Activated CD4-positive, alpha-beta memory T cell treated with anti-CD3 and anti-CD28 coated beads, Interleukin-2, amount 10 ng/mL, durations not matched to agents 7 days and 5 days (primary cell): ENCODE measurements around the gene TBX6. TPM values are rescaled to one million over a fixed set of nuclear protein-coding genes. Genes with fewer than 3 reads are reported as not detected.
"Not testable (repeated sequence)": the region's sequence is repeated elsewhere in the genome, so short reads cannot be mapped to it uniquely, and the experiment has no call there.

Experiments
- CTCF ChIA-PET: fragments of 350-600 bp; sonication (Branson Sonifier 250); formaldehyde crosslinking; loops from one replicate; lab custom pipeline; 2021; ENCODE audit warnings: antibody characterized with exemption, inconsistent platforms; lab: Charles Lee
- POLR2A ChIA-PET: fragments of 350-600 bp; sonication (Branson Sonifier 250); formaldehyde crosslinking; loops from one replicate; lab custom pipeline; 2021; ENCODE audit warnings: antibody characterized with exemption; lab: Charles Lee
- DNase-seq: peaks from one replicate; pipeline ENCODE4 v3.0.0-alpha.2; 2020
- H3K27ac Mint-ChIP-seq: one replicate; pipeline ENCODE4 v1.8.0; 2021; ENCODE audit warnings: mild to moderate bottlenecking, mixed read lengths
- H3K27me3 Mint-ChIP-seq: one replicate; pipeline ENCODE4 v1.8.0; 2021; ENCODE audit warnings: mixed read lengths
- H3K36me3 Mint-ChIP-seq: one replicate; pipeline ENCODE4 v1.8.0; 2021; ENCODE audit warnings: low read depth, mixed read lengths
- H3K4me1 Mint-ChIP-seq: one replicate; pipeline ENCODE4 v1.8.0; 2021; ENCODE audit warnings: mixed read lengths
- H3K4me3 Mint-ChIP-seq: one replicate; pipeline ENCODE4 v1.8.0; 2021; ENCODE audit warnings: mild to moderate bottlenecking, mixed read lengths
- H3K9me3 Mint-ChIP-seq: one replicate; pipeline ENCODE4 v1.8.0; 2021; ENCODE audit warnings: mixed read lengths
- total RNA-seq, 2 experiments: library from RNA; stranded (reverse); gene quantifications; one replicate each; pipeline ENCODE4 v1.2.3, GENCODE V29; 2021

Gene TBX6, protein sequence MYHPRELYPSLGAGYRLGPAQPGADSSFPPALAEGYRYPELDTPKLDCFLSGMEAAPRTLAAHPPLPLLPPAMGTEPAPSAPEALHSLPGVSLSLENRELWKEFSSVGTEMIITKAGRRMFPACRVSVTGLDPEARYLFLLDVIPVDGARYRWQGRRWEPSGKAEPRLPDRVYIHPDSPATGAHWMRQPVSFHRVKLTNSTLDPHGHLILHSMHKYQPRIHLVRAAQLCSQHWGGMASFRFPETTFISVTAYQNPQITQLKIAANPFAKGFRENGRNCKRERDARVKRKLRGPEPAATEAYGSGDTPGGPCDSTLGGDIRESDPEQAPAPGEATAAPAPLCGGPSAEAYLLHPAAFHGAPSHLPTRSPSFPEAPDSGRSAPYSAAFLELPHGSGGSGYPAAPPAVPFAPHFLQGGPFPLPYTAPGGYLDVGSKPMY
- 1 to 10 TPM; 1.9 to 2.5 TPM for total RNA-seq

GRCh38 chr16:30091474-30092372, at the start of gene TBX6:
Gene TBX6, minus strand, starts transcription at chr16:30091924. Its CDS starts 731 bp downstream, at chr16:30091193.
- ChIA-PET CTCF (interaction anchor here (0.5 to 4.8 kb wide), 40 partner anchors 9 to 1882 kb away, joined by 3 to 58 read pairs (median 4); partner anchors contain the start of genes ALDOA, CORO1A, DCTPP1 and PPP4C), POLR2A (interaction anchor here (0.7 to 6.6 kb wide), 21 partner anchors 9 to 335 kb away, joined by 3 to 107 read pairs (median 4); partner anchors contain the start of genes ALDOA, CORO1A, KCTD13 and PPP4C)
- peak; percentile 95 for DNase-seq
- peak within 1 kb of the TSS; percentile 88 for H3K4me3 Mint-ChIP-seq
- H3K27me3 Mint-ChIP-seq, result no peaks in the 10 kb centered on the region
- H3K9me3 Mint-ChIP-seq, result peaks cover under 1% of the 10 kb centered on the region
- peaks cover 63% of the 10 kb centered on the region for H3K4me1 Mint-ChIP-seq
- peaks cover 42% of the 10 kb centered on the region for H3K36me3 Mint-ChIP-seq
- peak within 1 kb of the TSS; percentile 96 for H3K27ac Mint-ChIP-seq

DNA sequence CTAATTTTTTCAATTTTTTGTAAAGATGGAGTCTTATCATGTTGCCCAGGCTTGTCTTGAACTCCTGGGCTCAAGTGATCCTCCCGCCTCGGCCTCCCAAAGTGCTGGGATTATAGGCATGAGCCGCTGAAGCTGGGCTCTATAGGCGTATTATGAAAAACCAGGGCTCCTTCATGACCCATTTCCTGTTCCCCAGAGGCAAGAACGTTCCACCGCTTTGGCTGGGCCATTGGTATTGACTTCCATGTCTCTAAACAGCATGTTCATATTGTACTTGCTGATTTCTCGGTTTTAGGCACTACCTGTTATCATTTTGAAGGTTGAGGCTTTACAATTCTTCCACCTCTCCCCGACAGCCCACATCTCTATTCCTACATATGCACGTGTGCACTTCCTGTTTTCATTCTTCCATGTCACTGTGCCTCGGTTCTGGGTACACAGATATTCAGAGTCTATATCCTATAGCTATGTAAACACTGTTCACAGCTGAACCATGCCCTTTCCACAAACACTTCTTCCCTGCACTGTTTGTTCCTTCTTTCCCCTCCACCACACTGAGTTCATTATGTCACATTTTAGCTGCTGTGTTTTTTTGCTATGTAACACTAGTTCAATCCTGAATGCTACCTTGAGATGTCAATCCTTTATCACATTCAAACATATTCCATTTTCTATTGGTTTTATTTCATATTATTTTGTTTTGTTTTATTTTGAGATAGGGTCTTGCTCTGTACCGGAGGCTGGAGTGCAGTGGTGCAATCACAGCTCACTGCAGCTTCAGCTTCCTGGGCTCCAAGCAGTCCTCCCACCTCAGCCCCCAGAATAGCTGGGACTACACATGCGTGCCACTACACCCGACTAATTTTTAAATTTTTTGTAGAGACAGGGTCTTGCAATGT, 48.1 kb upstream of the TBX6 start:
- DNase-seq, result no peak
- peaks cover 18% of the 10 kb centered on the region for H3K4me1 Mint-ChIP-seq
- H3K27me3 Mint-ChIP-seq, result no peaks in the 10 kb centered on the region
- ChIA-PET POLR2A (interaction anchor here (0.6 to 1.8 kb wide), 6 partner anchors 9 to 48 kb away, joined by 3 to 13 read pairs (median 4); partner anchors contain the start of genes CORO1A, TBX6 and YPEL3), CTCF (interaction anchor here (0.8 to 1.9 kb wide), 5 partner anchors 27 to 270 kb away, joined by 3 to 5 read pairs (median 3); partner anchors contain the start of gene GDPD3)
- no peaks in the 10 kb centered on the region for H3K9me3 Mint-ChIP-seq
- H3K27ac Mint-ChIP-seq, result peak overlapping the region; percentile 56
- H3K36me3 Mint-ChIP-seq, result no peaks in the 10 kb centered on the region
- H3K4me3 Mint-ChIP-seq, result no peak overlapping the region

DNA sequence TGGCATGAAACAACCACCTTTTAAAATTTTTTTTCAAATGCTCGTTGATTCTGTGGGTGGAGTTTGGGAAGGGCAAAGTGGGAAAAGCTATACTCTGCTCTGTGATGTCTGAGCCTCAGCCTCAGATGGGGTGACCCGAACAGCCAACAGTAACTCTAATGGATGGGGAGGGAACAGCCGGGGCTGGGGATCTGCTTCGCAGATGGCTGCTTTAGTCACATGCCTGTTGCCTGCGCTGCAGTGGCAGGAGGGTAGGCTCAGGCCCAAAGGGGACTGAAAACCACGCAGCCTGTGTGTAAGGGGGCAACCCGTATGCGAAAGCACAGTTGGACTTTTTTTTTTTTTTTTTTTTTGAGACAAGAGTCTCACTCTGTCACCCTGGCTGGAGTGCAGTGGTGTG, 46.2 kb upstream of the TBX6 start:
- H3K27me3 Mint-ChIP-seq, result no peaks in the 10 kb centered on the region
- no peak overlapping the region for H3K4me3 Mint-ChIP-seq
- POLR2A ChIA-PET, result interaction anchor here (1.1 kb wide), 1 partner anchor 47 kb away, joined by 3 read pairs; no protein-coding TSS in a partner anchor
- no peak overlapping the region for H3K27ac Mint-ChIP-seq
- no peaks in the 10 kb centered on the region for H3K9me3 Mint-ChIP-seq
- CTCF ChIA-PET, result interaction anchor here (1.0 to 1.8 kb wide), 4 partner anchors 9 to 292 kb away, joined by 3 to 6 read pairs (median 4); partner anchors contain the start of genes DCTPP1 and GDPD3
- no peaks in the 10 kb centered on the region for H3K36me3 Mint-ChIP-seq
- H3K4me1 Mint-ChIP-seq, result peaks cover 12% of the 10 kb centered on the region
- DNase-seq, result no peak

DNA sequence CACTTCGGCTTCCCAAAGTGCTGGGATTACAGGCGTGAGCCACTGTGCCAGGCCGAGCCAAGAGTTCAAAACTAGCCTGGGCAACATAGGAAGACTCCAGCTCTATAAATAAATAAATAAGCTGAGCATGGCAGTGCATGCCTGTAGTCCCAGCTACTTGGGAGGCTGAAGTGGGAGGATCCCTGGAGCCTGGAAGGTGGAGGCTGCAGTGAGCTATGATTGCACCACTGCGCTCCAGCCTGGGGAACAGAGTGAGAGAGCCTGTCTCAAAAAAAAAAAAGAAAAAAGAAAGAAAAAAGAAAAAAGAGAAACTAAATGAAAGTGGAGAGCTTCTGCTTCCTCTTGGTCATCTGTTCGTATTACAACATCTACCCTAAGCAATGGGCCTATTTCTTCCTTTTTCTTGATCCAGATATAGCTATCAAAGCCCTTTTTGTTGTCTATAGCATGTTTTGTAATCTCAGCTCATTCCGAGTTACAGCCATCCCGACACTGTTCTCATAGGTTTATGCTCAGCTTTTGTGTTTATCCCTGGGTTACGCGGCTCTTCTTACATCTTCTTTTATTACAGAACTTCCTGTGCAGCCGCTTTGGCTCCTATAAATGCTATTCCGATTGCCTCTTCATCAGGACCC, 45.4 kb upstream of the TBX6 start:
- Mint-ChIP-seq H3K27ac (no peak overlapping the region), H3K4me1 (peaks cover 11% of the 10 kb centered on the region), H3K9me3 (no peaks in the 10 kb centered on the region), H3K36me3 (no peaks in the 10 kb centered on the region), H3K27me3 (no peaks in the 10 kb centered on the region), H3K4me3 (no peak overlapping the region)
- no peak for DNase-seq
- ChIA-PET POLR2A (interaction anchor here (1.1 kb wide), 1 partner anchor 48 kb away, joined by 3 read pairs; no protein-coding TSS in a partner anchor), CTCF (interaction anchor here (1.0 to 1.4 kb wide), 3 partner anchors 9 to 293 kb away, joined by 3 to 6 read pairs (median 3); partner anchors contain the start of gene DCTPP1)

GRCh38 chr16:30132591-30132990, 40.9 kb upstream of the TBX6 start:
- ChIA-PET POLR2A (interaction anchor here (4.2 kb wide), 1 partner anchor 52 kb away, joined by 41 read pairs; the partner anchor contains the start of gene CORO1A), CTCF (no interaction called here)
- DNase-seq, result no peak
- Mint-ChIP-seq H3K4me3 (no peak overlapping the region), H3K36me3 (peaks cover 9% of the 10 kb centered on the region), H3K9me3 (peaks cover 2% of the 10 kb centered on the region), H3K27ac (peak overlapping the region; percentile 10), H3K4me1 (peaks cover 11% of the 10 kb centered on the region), H3K27me3 (no peaks in the 10 kb centered on the region)

- no peak overlapping the region for H3K4me3 Mint-ChIP-seq
- peaks cover 2% of the 10 kb centered on the region for H3K9me3 Mint-ChIP-seq
- H3K4me1 Mint-ChIP-seq, result peaks cover 11% of the 10 kb centered on the region
- DNase-seq, result no peak
- peaks cover 9% of the 10 kb centered on the region for H3K36me3 Mint-ChIP-seq
- H3K27ac Mint-ChIP-seq, result peak overlapping the region; percentile 52
- ChIA-PET POLR2A (interaction anchor here (1.1 to 4.2 kb wide), 2 partner anchors 18 to 52 kb away, joined by 3 to 41 read pairs; partner anchors contain the start of genes CORO1A and GDPD3), CTCF (interaction anchor here (1.7 kb wide), 1 partner anchor 11 kb away, joined by 4 read pairs; no protein-coding TSS in a partner anchor)
- H3K27me3 Mint-ChIP-seq, result no peaks in the 10 kb centered on the region
Observed at GRCh38 chr16:30131869-30132475, 40.2 kb upstream of the TBX6 start.

DNA sequence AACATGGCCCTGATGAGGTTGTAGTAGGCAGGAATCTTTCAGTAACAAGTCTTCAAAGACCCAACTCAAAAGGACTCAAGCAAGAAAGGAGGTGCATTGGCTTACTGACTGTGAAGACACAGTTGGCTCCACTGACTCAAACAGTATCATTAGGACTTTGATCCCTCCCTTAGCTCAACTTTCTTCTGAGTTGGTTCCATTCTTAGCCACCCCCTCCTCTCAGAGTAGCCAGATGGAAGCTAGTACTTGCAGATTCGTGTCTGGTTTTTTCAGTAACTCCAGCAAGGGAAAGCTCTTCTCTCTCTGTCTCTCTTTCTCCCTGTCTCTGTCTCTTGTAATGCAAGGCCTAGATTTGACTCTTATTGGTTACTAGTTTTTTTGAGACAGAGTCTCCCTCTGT, 36.3 kb upstream of the TBX6 start:
- H3K27ac Mint-ChIP-seq, result no peak overlapping the region
- peaks cover 19% of the 10 kb centered on the region for H3K4me1 Mint-ChIP-seq
- peaks cover 2% of the 10 kb centered on the region for H3K9me3 Mint-ChIP-seq
- ChIA-PET POLR2A (interaction anchor here (0.7 to 1.2 kb wide), 2 partner anchors 55 to 57 kb away, joined by 3 to 4 read pairs; partner anchors contain the start of gene CORO1A), CTCF (interaction anchor here (1.5 kb wide), 1 partner anchor 9 kb away, joined by 3 read pairs; no protein-coding TSS in a partner anchor)
- peaks cover 9% of the 10 kb centered on the region for H3K36me3 Mint-ChIP-seq
- no peak overlapping the region for H3K4me3 Mint-ChIP-seq
- no peak for DNase-seq
- no peaks in the 10 kb centered on the region for H3K27me3 Mint-ChIP-seq

- ChIA-PET POLR2A (interaction anchor here (1.1 to 3.3 kb wide), 3 partner anchors 12 to 60 kb away, joined by 3 to 21 read pairs (median 3); partner anchors contain the start of genes CORO1A and GDPD3), CTCF (interaction anchor here (3.0 kb wide), 1 partner anchor 13 kb away, joined by 15 read pairs; the partner anchor contains the start of gene GDPD3)
- Mint-ChIP-seq H3K4me1 (peaks cover 28% of the 10 kb centered on the region), H3K36me3 (peaks cover 13% of the 10 kb centered on the region)
- not testable (repeated sequence) for H3K27me3 Mint-ChIP-seq, H3K4me3 Mint-ChIP-seq, H3K27ac Mint-ChIP-seq, H3K9me3 Mint-ChIP-seq, DNase-seq
Observed at GRCh38 chr16:30125690-30126089, 34.0 kb upstream of the TBX6 start.

DNA sequence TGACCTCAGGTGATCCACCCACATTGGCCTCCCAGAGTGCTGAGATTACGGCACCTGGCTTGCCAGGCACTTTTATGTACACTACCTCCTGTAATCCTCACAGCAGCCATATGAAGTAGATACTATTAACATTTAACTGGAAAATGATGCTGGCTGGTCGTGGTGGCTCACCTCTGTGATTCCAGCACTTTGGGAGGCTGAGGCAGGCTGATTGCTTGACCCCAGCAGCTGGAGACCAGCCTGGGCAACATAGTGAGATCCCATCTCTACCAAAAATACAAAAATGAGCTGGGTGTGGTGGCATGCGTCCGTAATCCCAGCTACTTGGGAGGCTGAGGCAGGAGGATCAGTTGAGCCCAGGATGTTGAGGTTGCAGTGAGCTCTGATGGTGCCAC, 33.3 kb upstream of the TBX6 start:
- Mint-ChIP-seq H3K4me1 (peaks cover 31% of the 10 kb centered on the region), H3K9me3 (no peaks in the 10 kb centered on the region), H3K4me3 (no peak overlapping the region), H3K36me3 (peaks cover 14% of the 10 kb centered on the region), H3K27ac (no peak overlapping the region), H3K27me3 (no peaks in the 10 kb centered on the region)
- DNase-seq, result no peak
- POLR2A ChIA-PET, result interaction anchor here (1.1 to 3.3 kb wide), 3 partner anchors 11 to 61 kb away, joined by 3 to 21 read pairs (median 3); partner anchors contain the start of genes CORO1A and GDPD3
- CTCF ChIA-PET, result interaction anchor here (3.0 kb wide), 1 partner anchor 13 kb away, joined by 15 read pairs; the partner anchor contains the start of gene GDPD3

DNA sequence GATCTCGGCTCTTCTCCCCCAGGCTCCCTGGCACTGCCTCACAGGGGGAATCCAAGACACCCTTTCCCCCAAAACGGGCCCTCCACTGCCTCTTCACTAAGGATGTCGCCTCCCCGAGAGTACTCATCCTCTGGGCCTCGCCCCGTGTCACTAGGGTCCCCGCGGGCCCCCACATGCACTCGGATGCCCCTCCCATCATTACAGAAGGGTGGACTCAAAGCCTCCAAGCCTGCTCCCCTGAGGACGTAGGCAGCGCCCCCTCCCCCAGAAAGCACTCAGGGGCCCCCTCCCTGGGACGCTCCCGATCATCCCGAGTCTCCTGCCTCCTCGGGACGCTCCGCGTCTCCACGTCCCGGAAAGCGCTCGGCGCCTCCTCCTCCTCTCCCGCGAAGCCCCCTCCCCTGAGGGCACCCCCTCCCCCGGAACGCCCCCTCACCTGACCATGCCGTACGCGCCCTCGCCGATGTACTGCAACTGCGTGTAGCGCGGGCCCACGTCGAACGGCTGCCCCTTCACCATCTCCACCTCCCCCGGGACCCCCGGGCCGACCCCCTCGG, 31.0 kb upstream of the TBX6 start:
- ChIA-PET POLR2A (interaction anchor here (1.8 to 3.3 kb wide), 3 partner anchors 9 to 63 kb away, joined by 5 to 21 read pairs (median 14); partner anchors contain the start of genes CORO1A and GDPD3), CTCF (interaction anchor here (3.0 kb wide), 2 partner anchors 10 to 11 kb away, joined by 12 to 15 read pairs; partner anchors contain the start of gene GDPD3)
- Mint-ChIP-seq H3K27me3 (no peaks in the 10 kb centered on the region), H3K36me3 (peaks cover 19% of the 10 kb centered on the region), H3K27ac (peak overlapping the region; percentile 82), H3K4me3 (peak overlapping the region; percentile 88), H3K4me1 (peaks cover 39% of the 10 kb centered on the region), H3K9me3 (no peaks in the 10 kb centered on the region)
- DNase-seq, result peak; percentile 28
